Stimulated activated CD4-positive, alpha-beta T cell treated with anti-CD3 and anti-CD28 coated beads, Interleukin-4, amount 100 ng/mL, for 1 hour (primary cell): Measurements from ENCODE around the gene ALPL.

Source experiments
- DNase-seq: peaks from one replicate; pipeline ENCODE4 v3.0.0-alpha.2; 2020

ALPL gene

DNA sequence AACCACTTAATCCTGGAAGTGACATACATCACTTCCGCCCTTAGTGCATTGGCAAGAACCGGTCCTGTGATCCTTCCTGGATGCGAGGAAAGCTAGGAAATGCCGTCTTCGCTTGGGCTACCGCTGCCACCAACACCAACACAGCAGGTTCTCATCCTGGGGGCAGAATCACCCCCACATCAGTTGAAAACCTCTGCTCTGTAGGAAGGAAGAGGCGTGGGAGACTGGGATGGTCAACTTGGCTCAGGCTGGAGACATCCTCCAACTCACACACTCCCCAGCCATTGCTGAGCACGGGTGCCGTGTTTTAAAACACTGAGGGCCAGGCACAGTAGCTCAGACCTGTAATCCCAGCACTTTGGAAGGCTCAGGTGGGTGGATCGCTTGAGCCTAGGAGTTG is 74.9 kb downstream of the ALPL start:
- no peak for DNase-seq

- no peak for DNase-seq
Observed at GRCh38 chr1:21585037-21585436, 75.8 kb downstream of the ALPL start.

DNA sequence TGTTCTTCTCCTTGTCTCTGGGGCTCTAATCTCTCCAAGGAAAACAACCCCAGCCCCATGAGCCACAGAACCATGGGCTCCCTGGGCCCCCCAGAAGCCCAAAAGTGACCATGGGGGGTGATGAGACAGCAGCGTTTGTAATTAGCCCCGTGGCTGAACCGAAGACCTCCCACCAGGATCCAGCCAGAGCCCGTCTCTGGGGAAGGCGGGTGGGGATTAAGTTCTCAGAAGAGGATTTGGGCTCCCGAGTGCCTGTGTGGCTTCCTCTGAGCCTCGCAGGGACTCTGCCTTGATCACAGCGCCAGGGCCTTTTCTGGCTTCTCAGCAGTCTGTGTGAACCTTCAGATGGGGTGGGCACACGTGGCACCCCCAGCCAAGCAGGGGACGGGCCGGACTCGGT is 77.0 kb downstream of the ALPL start:
- DNase-seq = no peak

- no peak for DNase-seq
Observed at GRCh38 chr1:21586846-21587601, 77.8 kb downstream of the ALPL start.

GRCh38 chr1:21587602-21587953 is 78.4 kb downstream of the ALPL start:
- DNase-seq = no peak

DNA sequence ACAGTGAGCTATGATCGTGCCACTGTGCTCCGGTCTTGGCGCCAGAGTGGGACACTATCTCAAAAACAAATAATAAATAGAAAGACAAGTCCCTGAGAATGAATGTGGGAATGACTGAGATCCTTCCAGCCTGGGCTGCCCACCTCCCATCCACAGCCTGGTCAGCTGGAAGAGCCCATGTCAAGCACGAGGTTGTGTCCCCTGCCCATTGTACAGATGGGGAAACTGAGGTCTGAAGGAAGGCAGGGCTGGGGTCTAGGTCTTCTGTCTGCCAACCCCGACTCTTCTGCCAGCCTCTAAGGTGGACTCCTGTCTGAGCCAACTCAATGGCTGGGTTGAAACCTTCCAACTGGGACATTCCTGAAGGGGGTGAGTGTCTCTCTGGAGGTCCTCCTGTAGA is 80.4 kb downstream of the ALPL start:
- no peak for DNase-seq

- no peak for DNase-seq
Observed at GRCh38 chr1:21590126-21590880, 81.1 kb downstream of the ALPL start.

GRCh38 chr1:21590934-21591333 is 81.7 kb downstream of the ALPL start:
- no peak for DNase-seq

DNA sequence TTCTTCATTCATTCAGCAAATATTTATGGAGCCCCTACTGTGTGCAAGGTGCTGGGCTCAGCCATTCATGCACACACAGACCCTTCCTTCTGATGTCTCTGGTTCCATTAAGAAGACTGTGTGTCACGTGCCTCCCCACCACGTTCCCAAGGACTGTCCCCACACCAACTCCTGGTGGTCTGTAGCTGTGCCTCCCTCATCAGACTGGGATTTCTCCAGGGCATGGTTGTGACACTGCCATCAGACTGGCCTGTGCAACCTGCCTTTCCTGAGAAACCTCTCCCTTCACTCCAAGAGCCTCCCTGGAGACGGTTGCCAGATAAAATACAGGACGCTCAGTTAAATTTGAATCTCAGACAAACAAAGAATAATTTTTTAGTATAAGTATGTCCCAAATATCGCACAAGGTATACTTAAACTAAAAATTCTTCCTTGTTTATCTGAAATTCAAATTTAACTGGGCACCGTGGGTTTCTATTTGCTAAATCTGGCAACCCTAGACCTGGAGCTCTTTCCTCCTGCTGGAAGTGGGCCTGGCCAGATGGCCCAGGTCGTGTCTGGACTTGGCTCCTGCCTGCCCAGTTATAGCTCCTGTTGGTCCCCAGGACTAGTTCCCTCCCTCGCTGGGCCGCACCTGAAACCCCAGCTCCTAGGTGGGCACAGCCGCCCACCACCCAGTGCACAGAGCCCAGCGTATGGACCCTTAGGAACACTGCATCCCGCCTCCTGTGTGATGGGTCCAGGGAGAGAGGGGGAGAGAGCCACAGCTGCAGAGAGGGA is 83.1 kb downstream of the ALPL start:
- DNase-seq = no peak

DNA sequence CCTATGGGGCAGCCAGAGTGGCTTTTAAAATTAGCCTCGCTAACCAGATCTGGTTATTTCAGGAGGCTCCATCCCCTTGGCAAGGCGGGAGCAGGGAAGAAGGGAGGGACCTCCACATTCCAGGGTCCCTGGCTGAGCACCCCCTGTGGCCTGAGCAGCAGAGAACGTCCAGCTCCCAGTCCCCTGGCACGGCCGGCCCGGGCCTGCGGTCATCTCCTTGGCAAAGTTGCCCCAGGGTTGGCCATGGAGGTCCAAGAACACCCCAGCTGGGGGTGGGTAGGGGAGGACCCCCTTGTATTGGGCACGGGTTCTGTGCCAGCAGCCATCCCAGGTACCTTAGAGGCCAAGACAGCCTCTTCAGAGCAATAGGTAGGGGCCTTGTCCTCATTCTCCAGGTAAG is 84.0 kb downstream of the ALPL start:
- no peak for DNase-seq

DNA sequence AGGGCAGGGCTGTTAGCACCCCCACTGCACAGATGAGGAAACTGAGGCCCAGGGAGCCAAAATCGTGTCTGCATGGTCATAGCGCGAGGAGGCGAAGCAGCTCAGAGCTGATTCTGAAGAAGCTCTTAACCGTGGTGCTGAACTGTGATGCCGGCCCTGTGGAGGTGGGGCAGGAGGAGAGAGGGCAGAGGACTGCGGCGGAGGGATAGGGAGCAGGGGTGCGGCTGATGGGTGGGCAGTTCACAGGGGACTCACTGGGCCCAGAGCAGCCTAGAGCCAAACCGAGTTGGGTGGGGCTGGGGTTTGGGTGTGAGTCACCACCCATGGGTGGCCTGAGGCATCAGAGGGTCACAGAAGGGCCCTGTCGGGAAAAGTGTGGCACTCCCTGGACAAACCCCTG is 85.3 kb downstream of the ALPL start:
- DNase-seq = no peak

DNA sequence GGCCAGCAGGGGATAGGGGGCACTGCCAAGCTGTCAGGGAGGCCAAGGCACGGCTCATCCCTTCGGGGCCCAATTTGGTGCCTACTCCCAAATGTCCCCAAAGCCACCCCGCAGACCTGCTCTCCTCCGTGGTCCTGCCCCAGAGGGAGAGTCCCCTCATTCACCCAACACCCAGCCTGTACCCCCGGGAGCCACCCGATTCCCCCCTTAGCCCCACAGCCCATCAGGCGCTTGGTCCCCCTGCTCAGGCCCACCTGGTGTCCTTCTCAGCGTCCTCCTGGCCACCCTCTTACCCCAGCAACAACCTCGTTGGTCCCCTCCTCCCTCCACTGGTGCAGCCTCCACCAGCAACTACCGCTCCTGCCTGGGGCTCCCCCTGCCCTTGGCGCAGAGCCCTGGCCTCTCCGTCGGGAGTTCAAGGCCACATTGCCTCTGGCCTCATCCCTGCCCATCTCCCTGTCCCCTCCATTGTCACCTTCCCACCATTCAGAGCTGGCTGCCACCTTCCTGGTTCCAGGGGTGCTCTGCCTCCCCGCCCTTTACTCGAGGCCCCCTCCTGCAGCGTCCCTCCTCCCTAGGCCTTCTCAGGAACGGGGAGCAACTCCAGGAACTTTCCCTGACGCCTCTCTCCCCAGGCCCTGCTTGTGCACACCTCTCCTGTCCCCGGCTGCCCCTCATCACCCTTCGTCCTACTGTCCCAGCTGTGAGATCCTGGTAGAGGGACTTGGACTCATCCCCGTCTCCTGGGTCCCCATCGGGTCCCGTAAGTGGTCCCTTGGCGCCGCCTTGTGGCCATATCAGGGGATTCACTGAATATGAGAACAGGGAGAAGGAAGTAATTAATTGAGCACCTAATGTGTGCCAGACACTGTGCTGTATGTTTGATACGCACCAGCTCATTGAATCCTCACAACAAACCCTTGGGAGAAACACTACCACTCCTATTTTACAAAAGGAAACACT is 86.0 kb downstream of the ALPL start:
- peak; percentile 51 for DNase-seq

- no peak for DNase-seq
Observed at GRCh38 chr1:21596174-21596573, 87.0 kb downstream of the ALPL start.

DNA sequence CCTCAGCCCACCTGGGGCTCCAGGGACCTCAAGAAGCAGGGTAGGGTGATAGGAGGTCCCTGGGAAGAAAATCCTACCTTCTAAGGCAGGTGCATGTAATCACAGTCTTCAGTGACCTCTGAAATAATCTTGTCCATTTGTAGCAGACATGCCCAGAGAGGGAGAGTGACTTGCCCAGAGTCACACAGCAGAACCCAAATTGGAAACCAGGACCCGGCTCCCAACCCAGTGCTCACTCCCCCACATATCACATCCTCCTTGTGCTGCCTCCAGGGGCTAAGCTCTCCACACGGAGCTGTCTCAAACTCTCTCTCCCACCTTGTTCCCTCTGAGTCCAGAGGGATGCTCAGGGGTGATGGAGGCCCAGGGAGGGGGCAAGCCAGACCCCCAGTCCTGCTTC is 87.4 kb downstream of the ALPL start:
- DNase-seq = no peak

- DNase-seq = no peak
Observed at GRCh38 chr1:21597753-21598152, 88.5 kb downstream of the ALPL start.

DNA sequence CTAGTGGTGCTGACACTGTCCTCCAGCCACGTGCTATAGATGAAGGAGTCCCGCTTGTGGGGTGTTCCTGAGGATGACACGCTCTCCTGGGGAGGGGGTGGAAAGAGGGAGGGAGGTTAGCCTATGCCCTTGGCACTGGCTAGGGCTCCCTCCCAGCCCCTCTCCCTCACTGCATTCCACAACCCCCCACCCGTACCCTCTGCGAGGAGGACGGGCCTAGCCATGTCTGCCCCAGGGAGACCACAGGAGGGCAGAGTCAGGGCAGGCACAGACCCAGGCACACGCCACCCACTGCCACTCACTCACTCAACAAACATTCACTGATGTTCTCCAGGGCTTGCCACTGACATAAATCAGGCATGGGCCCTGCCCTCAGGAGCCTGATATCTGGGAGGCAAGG is 89.2 kb downstream of the ALPL start:
- DNase-seq = no peak

DNA sequence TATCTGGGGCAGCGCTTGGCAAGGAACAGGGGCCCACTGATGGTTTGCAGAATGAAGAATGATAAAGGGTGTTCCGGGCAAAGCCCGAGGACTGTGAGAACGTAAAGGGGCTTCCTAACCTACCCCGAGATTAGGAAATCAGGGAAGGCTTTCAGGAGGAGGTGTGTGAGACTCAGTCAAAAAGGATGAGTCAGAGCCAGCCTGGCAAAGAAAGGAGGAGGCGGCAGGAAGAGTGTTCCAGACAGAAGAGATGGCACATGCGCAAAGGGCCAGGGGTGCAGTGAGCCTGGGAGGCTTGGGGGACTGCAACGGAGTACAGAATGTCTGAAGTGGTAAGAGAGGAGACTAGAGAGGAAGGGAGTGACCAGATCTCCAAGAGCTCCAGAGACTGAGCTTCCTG is 89.7 kb downstream of the ALPL start:
- DNase-seq = no peak

GRCh38 chr1:21599402-21599801 is 90.2 kb downstream of the ALPL start:
- no peak for DNase-seq

GRCh38 chr1:21601278-21602048 is 92.2 kb downstream of the ALPL start:
- no peak for DNase-seq

DNA sequence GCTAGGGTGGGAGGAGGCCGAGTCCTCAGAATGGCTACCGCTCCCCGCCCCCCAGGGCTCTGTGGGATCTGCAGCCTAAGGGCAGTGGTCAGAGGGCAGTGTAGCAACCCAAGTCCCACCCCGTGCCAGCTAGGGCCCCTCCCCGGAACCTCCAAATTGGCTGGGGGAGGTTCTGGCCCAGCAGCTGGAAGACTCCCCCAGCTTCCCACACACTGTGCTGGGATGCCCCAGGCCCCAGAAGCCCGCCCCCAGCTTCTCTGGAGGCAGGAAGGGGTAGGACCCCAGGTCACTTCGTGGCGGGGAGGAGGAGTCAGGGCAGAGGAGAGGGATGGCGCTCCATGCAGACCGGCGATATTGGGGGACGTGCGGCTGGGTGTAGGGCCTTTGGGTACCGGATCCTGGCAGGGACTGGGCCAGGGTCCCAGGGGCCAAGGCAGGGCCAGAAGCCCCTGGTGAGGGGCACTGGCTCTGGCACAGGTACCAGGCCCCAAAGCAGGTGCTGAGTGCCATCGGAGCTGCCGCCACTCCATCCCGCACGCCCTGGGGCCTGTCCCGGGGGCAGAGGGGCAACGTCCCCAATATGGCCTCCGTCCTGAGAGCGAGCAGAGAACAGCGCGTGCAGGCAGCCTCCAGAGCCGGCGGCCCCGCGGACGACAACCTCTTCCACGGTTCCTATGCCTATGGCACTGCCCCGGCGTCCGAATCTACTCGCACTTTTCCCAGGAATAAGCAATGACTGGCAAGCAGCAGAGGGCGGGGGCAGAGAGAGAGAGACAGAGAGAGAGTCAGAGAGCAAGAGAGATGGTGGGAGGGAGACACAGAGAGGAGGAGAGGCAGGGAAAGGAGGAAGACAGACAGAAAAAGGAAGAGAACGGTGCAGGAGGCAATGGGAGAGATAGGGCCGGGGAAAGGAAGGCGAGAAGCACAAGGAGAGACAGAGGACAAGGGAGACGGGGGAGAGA is 94.2 kb downstream of the ALPL start:
- DNase-seq = no peak
